ENCODE results near the gene ABHD5. TPM values are rescaled to one million over a fixed set of nuclear protein-coding genes. Genes with fewer than 3 reads are reported as not detected.

ABHD5 gene
- total RNA-seq, 4 donors from 2014 or later, result 39.4 to 310 (median 164) TPM

DNA sequence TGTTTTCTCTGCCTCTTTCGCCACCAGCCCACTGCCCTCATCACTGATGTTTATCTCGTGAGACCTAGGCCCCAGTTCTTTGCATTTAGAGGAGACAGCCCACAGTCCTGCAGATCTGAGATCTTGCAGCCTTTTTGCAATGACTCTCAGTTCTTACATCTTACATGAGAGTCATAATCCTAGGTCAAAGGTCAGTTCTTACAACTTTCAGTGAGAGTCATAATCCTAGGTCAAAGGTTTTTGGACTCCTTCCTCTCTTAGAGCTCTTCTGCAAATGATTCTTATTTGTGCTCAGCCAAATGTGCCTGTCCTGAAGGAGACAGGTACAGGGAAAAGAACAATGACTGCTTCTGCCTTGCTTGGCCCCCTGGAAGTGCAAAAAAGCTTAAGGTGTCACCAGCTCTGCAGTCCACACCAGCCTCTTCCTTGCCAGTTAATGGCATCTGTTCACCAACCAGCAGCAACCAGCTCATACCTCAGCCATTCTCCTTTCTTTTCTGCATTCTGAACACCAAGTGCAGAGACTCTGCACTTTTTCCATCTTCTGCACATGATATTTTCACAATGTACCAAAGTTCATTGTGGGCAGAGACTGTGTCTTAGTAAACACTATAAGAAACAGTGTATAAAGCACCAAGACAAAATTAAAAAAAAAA lies 67.1 kb downstream of the ABHD5 start:
- DNase-seq (ENCODE audit: low spot score), result no peak
- ATAC-seq (ENCODE audit: low FRiP score), result no peak
- TF ChIP-seq, protein P1, sequence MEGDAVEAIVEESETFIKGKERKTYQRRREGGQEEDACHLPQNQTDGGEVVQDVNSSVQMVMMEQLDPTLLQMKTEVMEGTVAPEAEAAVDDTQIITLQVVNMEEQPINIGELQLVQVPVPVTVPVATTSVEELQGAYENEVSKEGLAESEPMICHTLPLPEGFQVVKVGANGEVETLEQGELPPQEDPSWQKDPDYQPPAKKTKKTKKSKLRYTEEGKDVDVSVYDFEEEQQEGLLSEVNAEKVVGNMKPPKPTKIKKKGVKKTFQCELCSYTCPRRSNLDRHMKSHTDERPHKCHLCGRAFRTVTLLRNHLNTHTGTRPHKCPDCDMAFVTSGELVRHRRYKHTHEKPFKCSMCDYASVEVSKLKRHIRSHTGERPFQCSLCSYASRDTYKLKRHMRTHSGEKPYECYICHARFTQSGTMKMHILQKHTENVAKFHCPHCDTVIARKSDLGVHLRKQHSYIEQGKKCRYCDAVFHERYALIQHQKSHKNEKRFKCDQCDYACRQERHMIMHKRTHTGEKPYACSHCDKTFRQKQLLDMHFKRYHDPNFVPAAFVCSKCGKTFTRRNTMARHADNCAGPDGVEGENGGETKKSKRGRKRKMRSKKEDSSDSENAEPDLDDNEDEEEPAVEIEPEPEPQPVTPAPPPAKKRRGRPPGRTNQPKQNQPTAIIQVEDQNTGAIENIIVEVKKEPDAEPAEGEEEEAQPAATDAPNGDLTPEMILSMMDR (IDR thresholded peaks at IDR 0.05), result no peak

DNA sequence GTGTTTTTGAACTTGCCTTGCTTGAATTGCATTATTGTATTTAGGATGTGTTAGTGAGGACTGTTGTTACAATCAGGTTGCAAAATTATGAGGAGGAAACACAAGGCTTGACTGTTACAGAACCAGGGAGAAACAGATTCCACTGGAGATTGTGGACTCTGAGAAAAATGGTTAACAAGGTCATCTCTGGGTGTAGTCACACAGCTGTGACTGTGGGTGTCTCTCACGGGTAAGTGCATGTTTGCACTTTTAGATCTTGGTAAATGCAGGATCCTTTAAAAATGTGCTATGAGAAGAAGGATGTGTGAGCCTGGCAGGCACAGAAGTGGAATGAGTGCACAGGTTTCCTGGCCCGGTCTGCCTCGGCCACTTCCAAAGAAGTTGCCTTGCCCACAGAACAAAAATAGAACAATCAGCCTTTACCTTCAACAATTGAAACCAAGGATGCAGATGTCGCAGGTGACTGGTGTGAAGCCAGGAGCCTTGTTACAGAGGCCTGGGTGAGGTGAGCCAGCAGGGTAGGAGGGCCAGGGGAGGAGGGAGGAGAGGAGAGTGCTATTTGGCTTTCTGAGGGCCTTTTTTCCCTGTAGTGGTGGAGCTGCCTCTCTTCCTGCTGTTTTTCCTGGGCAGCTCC lies 68.0 kb downstream of the ABHD5 start:
- TF ChIP-seq, protein P1 (IDR thresholded peaks at IDR 0.05), result no peak
- DNase-seq (ENCODE audit: low spot score), result no peak
- no peak for ATAC-seq (ENCODE audit: low FRiP score)

DNA sequence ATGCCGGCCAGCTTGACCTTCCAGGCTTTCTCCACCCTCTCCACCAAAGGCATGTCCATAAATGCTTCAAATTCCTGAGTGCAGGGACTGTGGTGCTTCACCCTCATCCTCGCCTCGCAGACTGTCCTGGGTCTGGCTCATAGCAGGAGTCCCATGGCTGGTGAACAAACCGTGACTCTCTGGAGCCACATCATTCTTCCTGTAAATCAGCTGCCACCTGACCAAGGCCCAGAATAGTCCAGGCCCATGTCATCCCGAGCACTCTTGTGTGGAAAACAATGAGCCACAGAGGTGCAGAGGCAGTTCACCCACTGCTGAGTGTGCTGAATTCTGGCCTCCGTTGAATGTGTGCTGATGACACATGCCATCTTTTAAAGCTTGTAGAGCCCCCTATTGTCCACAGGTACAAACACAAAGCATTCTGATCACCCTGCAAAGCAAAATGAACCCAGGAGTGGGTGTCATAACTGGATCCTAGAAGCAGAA lies 68.6 kb downstream of the ABHD5 start:
- DNase-seq (ENCODE audit: low spot score), result no peak

DNA sequence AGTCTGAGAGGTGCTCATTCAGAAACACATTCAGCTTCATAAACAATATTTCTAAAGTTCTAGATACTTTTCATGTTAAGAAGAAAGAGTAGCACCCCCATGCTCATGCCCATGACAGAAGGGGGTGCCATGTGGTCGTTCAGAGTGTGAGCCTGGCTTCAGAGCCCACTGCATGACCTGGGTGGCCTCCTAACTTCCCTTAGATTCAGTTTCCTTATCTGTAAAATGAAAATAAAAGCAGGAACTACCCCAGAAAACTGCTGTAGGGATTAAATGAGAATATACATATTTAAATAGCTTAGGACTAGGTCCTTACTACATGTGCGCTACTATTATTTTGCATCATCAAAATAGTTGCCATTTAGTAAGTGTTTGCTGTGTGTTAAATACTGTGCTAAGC lies 69.2 kb downstream of the ABHD5 start:
- ATAC-seq (ENCODE audit: low FRiP score) (no peak), DNase-seq (ENCODE audit: low spot score) (no peak)

More for the DNA sequence above, 68.6 kb downstream of the ABHD5 start:
- TF ChIP-seq, protein P1 (IDR thresholded peaks at IDR 0.05), result no peak
- ATAC-seq (ENCODE audit: low FRiP score), result peak; percentile 45

DNA sequence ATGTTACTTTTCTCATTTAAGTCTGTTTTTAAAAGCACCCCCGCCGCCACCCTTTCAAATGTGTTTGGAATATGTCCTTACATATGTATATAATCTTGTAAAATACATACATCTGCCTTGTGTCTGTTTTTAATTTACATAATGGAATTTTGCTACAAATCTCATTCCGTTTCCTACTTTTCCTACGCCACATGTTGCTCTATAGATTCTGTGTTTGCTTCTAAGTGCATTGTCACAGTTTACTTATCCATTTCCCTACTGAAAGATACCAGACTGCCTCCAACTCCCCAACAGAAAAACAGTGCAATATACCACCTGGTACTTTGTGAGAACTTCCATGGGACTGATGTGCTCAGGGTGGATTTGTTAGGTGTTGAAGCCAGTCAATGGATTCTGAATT lies 70.2 kb downstream of the ABHD5 start:
- no peak for ATAC-seq (ENCODE audit: low FRiP score)
- no peak for DNase-seq (ENCODE audit: low spot score)
- TF ChIP-seq, protein P1 (IDR thresholded peaks at IDR 0.05), result no peak

More for the DNA sequence above, 69.2 kb downstream of the ABHD5 start:
- TF ChIP-seq, protein P1 (IDR thresholded peaks at IDR 0.05), result no peak

DNA sequence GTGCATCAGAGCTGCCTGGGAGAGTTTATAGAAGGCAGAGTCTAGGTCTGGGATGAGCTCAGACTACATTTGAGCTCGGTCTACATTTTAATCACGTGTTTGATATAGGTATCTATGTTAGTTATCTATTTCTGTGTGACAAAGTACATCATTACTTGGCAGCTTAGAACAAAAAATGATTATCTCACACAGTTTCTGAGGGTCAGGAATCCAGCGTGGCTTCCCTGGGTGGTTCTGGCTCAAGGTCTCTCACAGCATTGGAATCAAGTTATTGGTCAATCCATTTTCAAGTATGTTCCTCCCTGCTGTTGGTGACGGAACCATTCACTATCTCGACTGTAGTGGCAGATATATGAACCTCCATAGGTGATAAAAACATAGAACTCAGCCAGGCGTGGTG lies 71.7 kb downstream of the ABHD5 start:
- no peak for ATAC-seq (ENCODE audit: low FRiP score)
- TF ChIP-seq, protein P1 (IDR thresholded peaks at IDR 0.05), result no peak
- DNase-seq (ENCODE audit: low spot score), result no peak

- ATAC-seq (ENCODE audit: low FRiP score) (no peak), DNase-seq (ENCODE audit: low spot score) (no peak)
- TF ChIP-seq, protein P1 (IDR thresholded peaks at IDR 0.05), result no peak
Measured at GRCh38 chr3:43764056-43764455, 73.3 kb downstream of the ABHD5 start.

Measured in omental fat pad (tissue), 4 donors.